Daoy (cell line): Measurements from ENCODE around the gene LOXL4. TPM values are rescaled to one million over a fixed set of nuclear protein-coding genes. Genes with fewer than 3 reads are reported as not detected.

ENCODE experiments used
- total RNA-seq: library from RNA; depleted of rRNA; stranded (reverse); fragments of >200 nt; shearing (Covaris generic); gene quantifications from 2 replicates; pipeline ENCODE4 v1.2.3, GENCODE V29; 2014; rRNA removed

Gene LOXL4
- total RNA-seq, 1 experiment from 2014 or later, result 0.97 TPM

Other genes starting within 250 kb of the LOXL4 start
- 5.6 and 17.9 TPM in 2 replicates for gene CRTAC1, start 237.6 kb downstream of the LOXL4 start, total RNA-seq
- 11.8 and 14.0 TPM in 2 replicates for gene R3HCC1L, start 133.5 kb downstream of the LOXL4 start, total RNA-seq
- 0.69 and 1.0 TPM in 2 replicates for gene PYROXD2, start 147.0 kb upstream of the LOXL4 start, total RNA-seq
- gene HPS1, start 178.7 kb upstream of the LOXL4 start, total RNA-seq, result 6.3 and 7.6 TPM in 2 replicates